Glutamatergic neuron (in vitro differentiated cells): Measurements from ENCODE around the gene PSORS1C1. TPM values are rescaled to one million over a fixed set of nuclear protein-coding genes. Genes with fewer than 3 reads are reported as not detected.

Experiments
- DNase-seq: peaks from one replicate; pipeline ENCODE4 v3.0.0; 2022
- H3K27ac Mint-ChIP-seq: one replicate; pipeline ENCODE4 v1.8.0; 2020; ENCODE audit warnings: mild to moderate bottlenecking, mixed read lengths, inconsistent platforms; ENCODE audit not compliant: unreplicated experiment
- H3K27me3 Mint-ChIP-seq: one replicate; pipeline ENCODE4 v1.8.0; 2020; ENCODE audit warnings: mild to moderate bottlenecking, moderate library complexity, mixed read lengths, inconsistent platforms; ENCODE audit not compliant: unreplicated experiment
- H3K36me3 Mint-ChIP-seq: one replicate; pipeline ENCODE4 v1.8.0; 2020; ENCODE audit warnings: mild to moderate bottlenecking, mixed read lengths, inconsistent platforms; ENCODE audit not compliant: unreplicated experiment
- H3K4me1 Mint-ChIP-seq: one replicate; pipeline ENCODE4 v1.8.0; 2020; ENCODE audit warnings: mild to moderate bottlenecking, low read depth, mixed read lengths, inconsistent platforms; ENCODE audit not compliant: unreplicated experiment
- H3K4me3 Mint-ChIP-seq: one replicate; pipeline ENCODE4 v1.8.0; 2020; ENCODE audit warnings: mild to moderate bottlenecking, mixed read lengths, inconsistent platforms; ENCODE audit not compliant: unreplicated experiment
- H3K9me3 Mint-ChIP-seq: one replicate; pipeline ENCODE4 v1.8.0; 2020; ENCODE audit warnings: mild to moderate bottlenecking, moderate library complexity, mixed read lengths, inconsistent platforms; ENCODE audit not compliant: unreplicated experiment
- CTCF ChIP-seq: fragments of 200-600 bp; sonication (generic); IDR thresholded peaks from one replicate; pipeline ENCODE4 v1.5.0; 2021; ENCODE audit not compliant: partially characterized antibody, unreplicated experiment
- total RNA-seq: library from RNA; stranded (reverse); fragmentation: NEBNext Ultra II Directional; extraction: Animal tissue kit (Norgen Biotek cat#: 25700); gene quantifications from one replicate; pipeline ENCODE4 v1.2.1, GENCODE V29; 2021; ENCODE audit not compliant: unreplicated experiment

The PSORS1C1 gene
- total RNA-seq, 1 donor from 2014 or later, result not detected

- H3K4me1 Mint-ChIP-seq, result peaks cover 3% of the 10 kb centered on the region
These were observed 43.7 kb downstream of the PSORS1C1 start, which contains the start of gene TCF19 for GRCh38 chr6:31158140-31158862. TSS of gene TCF19 (plus strand) at chr6:31158589. CDS start at chr6:31159470, 881 bp downstream.

GRCh38 chr6:31158863-31159855, 44.6 kb downstream of the PSORS1C1 start:
- Mint-ChIP-seq H3K27me3 (no peaks in the 10 kb centered on the region), H3K4me1 (peaks cover 3% of the 10 kb centered on the region), H3K36me3 (no peaks in the 10 kb centered on the region), H3K4me3 (peak overlapping the region; percentile 93), H3K9me3 (peaks cover 2% of the 10 kb centered on the region), H3K27ac (no peak overlapping the region)
- DNase-seq, result no peak
- TF ChIP-seq CTCF, result no peak

More at GRCh38 chr6:31158140-31158862, 43.7 kb downstream of the PSORS1C1 start, which contains the start of gene TCF19:
- H3K27ac Mint-ChIP-seq, result peak within 1 kb of the TSS; percentile 48
- no peaks in the 10 kb centered on the region for H3K27me3 Mint-ChIP-seq
- peak; percentile 99 for DNase-seq
- TF ChIP-seq CTCF, result no peak
- no peaks in the 10 kb centered on the region for H3K36me3 Mint-ChIP-seq
- H3K4me3 Mint-ChIP-seq, result peak within 1 kb of the TSS; percentile 93
- peaks cover 2% of the 10 kb centered on the region for H3K9me3 Mint-ChIP-seq

GRCh38 chr6:31161216-31162126, 46.9 kb downstream of the PSORS1C1 start:
- no peaks in the 10 kb centered on the region for H3K36me3 Mint-ChIP-seq
- H3K9me3 Mint-ChIP-seq, result peaks cover 2% of the 10 kb centered on the region
- no peaks in the 10 kb centered on the region for H3K27me3 Mint-ChIP-seq
- TF ChIP-seq CTCF, result no peak
- DNase-seq, result no peak
- no peak overlapping the region for H3K27ac Mint-ChIP-seq
- H3K4me1 Mint-ChIP-seq, result peaks cover 9% of the 10 kb centered on the region
- H3K4me3 Mint-ChIP-seq, result no peak overlapping the region

GRCh38 chr6:31162463-31163165, 48.0 kb downstream of the PSORS1C1 start:
- DNase-seq, result no peak
- Mint-ChIP-seq H3K27me3 (no peaks in the 10 kb centered on the region), H3K9me3 (peaks cover 2% of the 10 kb centered on the region), H3K27ac (no peak overlapping the region), H3K4me1 (peaks cover 9% of the 10 kb centered on the region), H3K4me3 (no peak overlapping the region), H3K36me3 (no peaks in the 10 kb centered on the region)
- no peak for TF ChIP-seq CTCF
